GM12878 (cell line): ENCODE data around the gene RGCC. TPM values are rescaled to one million over a fixed set of nuclear protein-coding genes. Genes with fewer than 3 reads are reported as not detected.

Experiments used
- ATAC-seq: fragments of 200-7000 bp; cut with Tn5 transposase; 3 replicates; pipeline ENCODE4 v1.9.1; 2020; ENCODE audit warnings: mild to moderate bottlenecking, moderate library complexity
- BruUV-seq: library from RNA; stranded (reverse); fragments of 400-500 nt; replicated peaks from 2 replicates; lab custom pipeline; 2021; lab: Mats Ljungman, UMichigan
- CTCF ChIA-PET: fragments of 300-600 bp; sonication (Branson Sonifier 250); formaldehyde crosslinking; extraction: SDS; loops from one replicate; lab custom pipeline; 2021; ENCODE audit warnings: inconsistent platforms; lab: Yijun Ruan, JAX
- POLR2A ChIA-PET: fragments of 350-600 bp; formaldehyde crosslinking; extraction: SDS; loops from one replicate; lab custom pipeline; 2021; ENCODE audit warnings: inconsistent platforms; lab: Charles Lee
- RAD21 ChIA-PET: fragments of 300-600 bp; sonication (Branson Sonifier 250); formaldehyde crosslinking; loops from one replicate; lab custom pipeline; 2023; ENCODE audit warnings: antibody characterized with exemption; ENCODE audit not compliant: unreplicated experiment; lab: Charles Lee
- SMC1A ChIA-PET: fragments of 300-600 bp; sonication (Branson Sonifier 250); formaldehyde crosslinking; loops from one replicate; lab custom pipeline; 2023; ENCODE audit not compliant: unreplicated experiment, uncharacterized antibody; lab: Charles Lee
- DNase-seq: peaks from one replicate; pipeline ENCODE4 v3.0.0-alpha.2; 2011; ENCODE audit warnings: low read depth, low spot score
- FAIRE-seq: peaks from 3 replicates; lab custom pipeline; 2011; peaks lifted over from hg19 to GRCh38; lab: Jason Lieb, UNC
- H2AFZ ChIP-seq: 2 replicates; pipeline ENCODE4 v1.6.0; 2011; ENCODE audit warnings: low read depth, low read length, control low read depth; ENCODE audit not compliant: control insufficient read depth
- H3K27ac ChIP-seq: 2 replicates; pipeline ENCODE4 v1.5.1; 2011; ENCODE audit warnings: control low read depth; ENCODE audit not compliant: control insufficient read depth, insufficient read depth
- H3K27me3 ChIP-seq, 2 experiments: replicated peaks in 1 of 2; 2 replicates each; pipeline versions ENCODE4 v1.6.0 to v1.6.1; 2011; ENCODE audit warnings: low read length in 1 of 2; ENCODE audit not compliant: control insufficient read depth in 2 of 2, insufficient read depth in 2 of 2
- H3K36me3 ChIP-seq, 2 experiments: 2 replicates each; pipeline ENCODE4 v1.5.1; 2011; ENCODE audit warnings: low read length in 1 of 2; ENCODE audit not compliant: control insufficient read depth in 2 of 2, insufficient read depth in 2 of 2
- H3K4me1 ChIP-seq: 2 replicates; pipeline ENCODE4 v1.6.1; 2011; ENCODE audit warnings: mild to moderate bottlenecking, low read length, moderate library complexity, mixed read lengths; ENCODE audit not compliant: control insufficient read depth, insufficient read depth
- H3K4me2 ChIP-seq: 2 replicates; pipeline ENCODE4 v1.6.0; 2011; ENCODE audit warnings: control low read depth; ENCODE audit not compliant: control insufficient read depth, insufficient read depth
- H3K4me3 ChIP-seq: fragments of 200-600 bp; sonication (generic); 2 replicates; pipeline ENCODE4 v1.5.1; 2016
- H3K79me2 ChIP-seq: 2 replicates; pipeline ENCODE4 v1.6.0; 2011; ENCODE audit warnings: low read length; ENCODE audit not compliant: control insufficient read depth, insufficient read depth
- H3K9ac ChIP-seq: 2 replicates; pipeline ENCODE4 v1.8.0; 2011; ENCODE audit warnings: low read length, control low read depth, mixed read lengths; ENCODE audit not compliant: control insufficient read depth, insufficient read depth
- H3K9me3 ChIP-seq: replicated peaks from 3 replicates; pipeline ENCODE4 v1.5.1; 2011; ENCODE audit warnings: mild to moderate bottlenecking, low read length; ENCODE audit not compliant: control insufficient read depth, insufficient read depth
- H4K20me1 ChIP-seq: 2 replicates; pipeline ENCODE4 v1.6.0; 2011; ENCODE audit not compliant: control insufficient read depth, insufficient read depth
- BHLHE40 ChIP-seq, 2 experiments: fragments of 450-650 bp in 1 of 2; IDR thresholded peaks; 2 replicates each; pipeline ENCODE4 v1.6.1; 2011 to 2017; ENCODE audit warnings: low read depth in 2 of 2, borderline replicate concordance in 1 of 2, improper control_type of control experiment in 1 of 2, low read length in 1 of 2, mild to moderate bottlenecking in 1 of 2
- KDM1A ChIP-seq: fragments of 200-600 bp; sonication (generic); IDR thresholded peaks from 2 replicates; pipeline ENCODE4 v1.6.1; 2016; ENCODE audit warnings: borderline replicate concordance
- PAX8 ChIP-seq: fragments of 450-650 bp; IDR thresholded peaks from 2 replicates; pipeline ENCODE4 v1.6.1; 2017; ENCODE audit warnings: mild to moderate bottlenecking, moderate library complexity
- STAT1 ChIP-seq: fragments of 450-650 bp; conservative IDR thresholded peaks from 2 replicates; pipeline ENCODE4 v1.6.1; 2014; ENCODE audit warnings: antibody characterized with exemption, mild to moderate bottlenecking
- WRNIP1 ChIP-seq: IDR thresholded peaks from 2 replicates; pipeline ENCODE4 v1.6.1; 2011; ENCODE audit warnings: low read depth, low read length, improper control_type of control experiment, borderline replicate concordance
- WGBS: methylation state at CpG from one replicate; pipeline ENCODE4 v1.1.6; 2016; ENCODE audit warnings: low lambda C conversion rate; ENCODE audit not compliant: insufficient replicate concordance, insufficient coverage; ENCODE audit errors: missing lambda C conversion rate; 5-methylcytosine and 5-hydroxymethylcytosine counted together
- in situ Hi-C: fragments of 300-500 bp; cut with MboI; formaldehyde crosslinking; loops from 9 replicates; pipeline ENCODE4 v1.14.3; 2018; ENCODE audit warnings: mixed read lengths
- intact Hi-C: fragments of 100-400 bp; cut with micrococcal nuclease; formaldehyde crosslinking; loops from one replicate; pipeline ENCODE4 v1.14.2; 2022; ENCODE audit not compliant: unreplicated experiment
- polyA plus RNA-seq, 11 experiments: library from polyadenylated mRNA; depleted of rRNA in 4 of 11; unstranded in 6 of 11; stranded (reverse) in 5 of 11; fragments of >200 nt; fragmentation: Nextera tagmentation in 4 of 11; fragmentation: Illumina TruSeq in 1 of 11; extraction: Ambion mirVana in 4 of 11; extraction: Trizol in 1 of 11; gene quantifications; 1 replicate in 1 of 11; 2 replicates in 10 of 11; pipeline versions ENCODE4 v1.2.1 to v1.2.3, GENCODE V29; 2011 to 2016; ENCODE audit warnings: inconsistent platforms in 2 of 11, missing spikeins in 2 of 11, low read depth in 1 of 11
- total RNA-seq, 4 experiments: library from RNA; depleted of rRNA in 3 of 4; stranded (reverse); fragments of >200 nt in 3 of 4; fragmentation: Illumina TruSeq in 1 of 4; extraction: Trizol in 1 of 4; gene quantifications; 2 replicates each; pipeline versions ENCODE4 v1.2.1 to v1.2.3, GENCODE V29; 2013 to 2021
- TF ChIP-seq, protein P1 (sequence below): fragments of 450-650 bp; IDR thresholded peaks from 2 replicates; pipeline ENCODE4 v1.6.1; 2016; ENCODE audit warnings: mild to moderate bottlenecking

RGCC gene
- total and polyA plus RNA-seq, 10 of the 15 experiments (the other 5 are each of a cell fraction or from before 2014, with no cell fraction given): 0.41 to 19.4 (median 9.9) TPM

DNA sequence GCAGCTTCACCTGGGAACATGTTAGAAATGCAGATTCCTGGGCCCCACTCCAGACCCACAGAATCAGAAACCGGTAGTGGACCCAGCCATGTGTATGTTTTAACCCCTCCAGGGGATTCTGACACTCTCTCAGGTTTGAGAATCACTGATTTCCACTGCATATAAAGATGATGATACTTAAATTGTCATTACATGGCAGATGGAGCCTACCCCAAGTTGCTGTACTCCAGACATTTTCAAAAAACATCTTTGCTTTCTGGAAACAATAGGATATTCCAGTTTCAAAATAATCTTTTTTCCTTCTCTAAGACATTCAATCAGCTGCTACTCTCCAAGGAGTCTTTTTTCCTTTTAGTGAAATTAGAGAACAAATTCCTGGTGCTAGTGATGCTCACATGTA lies 48.6 kb upstream of the RGCC start:
- Histone ChIP-seq H2AFZ (no peak overlapping the region), H3K27me3 (no peaks in the 10 kb centered on the region; a peak in 1 of 4 replicates), H3K27ac (no peak overlapping the region), H3K79me2 (no peaks in the 10 kb centered on the region), H3K4me2 (no peak overlapping the region), H3K36me3 (no peaks in the 10 kb centered on the region), H3K9ac (no peak overlapping the region), H4K20me1 (no peaks in the 10 kb centered on the region), H3K9me3 (no peaks in the 10 kb centered on the region), H3K4me3 (no peak overlapping the region), H3K4me1 (no peaks in the 10 kb centered on the region)
- ChIA-PET POLR2A (no interaction called here), RAD21 (interaction anchor here (0.8 to 1.0 kb wide), 2 partner anchors 241 to 244 kb away, joined by 3 read pairs; no protein-coding TSS in a partner anchor), CTCF (interaction anchor here (1.2 kb wide), 1 partner anchor 244 kb away, joined by 5 read pairs; no protein-coding TSS in a partner anchor), SMC1A (interaction anchor here (0.5 to 1.3 kb wide), 3 partner anchors 89 to 354 kb away, joined by 3 read pairs; no protein-coding TSS in a partner anchor)
- DNase-seq: no peak
- no peak for TF ChIP-seq STAT1
- TF ChIP-seq PAX8: no peak
- TF ChIP-seq BHLHE40 (IDR thresholded peaks at IDR 0.05; ENCODE audit: borderline replicate concordance in 1 of 2, low read depth in 2 of 2, low read length in 1 of 2): no peak
- TF ChIP-seq, protein P1, sequence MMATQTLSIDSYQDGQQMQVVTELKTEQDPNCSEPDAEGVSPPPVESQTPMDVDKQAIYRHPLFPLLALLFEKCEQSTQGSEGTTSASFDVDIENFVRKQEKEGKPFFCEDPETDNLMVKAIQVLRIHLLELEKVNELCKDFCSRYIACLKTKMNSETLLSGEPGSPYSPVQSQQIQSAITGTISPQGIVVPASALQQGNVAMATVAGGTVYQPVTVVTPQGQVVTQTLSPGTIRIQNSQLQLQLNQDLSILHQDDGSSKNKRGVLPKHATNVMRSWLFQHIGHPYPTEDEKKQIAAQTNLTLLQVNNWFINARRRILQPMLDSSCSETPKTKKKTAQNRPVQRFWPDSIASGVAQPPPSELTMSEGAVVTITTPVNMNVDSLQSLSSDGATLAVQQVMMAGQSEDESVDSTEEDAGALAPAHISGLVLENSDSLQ: no peak
- no peak for TF ChIP-seq KDM1A
- no peak for TF ChIP-seq WRNIP1
- in situ Hi-C loops (no loop called here), intact Hi-C loops (no loop called here)
- WGBS: 29% methylated on average over 1 of the region's 1 CpG
- BruUV-seq: no TSS peak
- no peak for ATAC-seq
- FAIRE-seq: no peak
